ENCODE measurements around the gene CEMIP. TPM values are rescaled to one million over a fixed set of nuclear protein-coding genes. Genes with fewer than 3 reads are reported as not detected.

The CEMIP gene
- polyA plus RNA-seq, 3 donors = not detected

GRCh38 chr15:80921736-80922410 is 142.7 kb downstream of the CEMIP start:
- no peak overlapping the region for H3K9ac ChIP-seq (ENCODE audit: insufficient read depth, low read length, poor library complexity, severe bottlenecking)
- H3K4me3 ChIP-seq (replicated peaks in 1 of 3; ENCODE audit: low read depth in 2 of 3, low read length in 3 of 3) = no peak overlapping the region
- no peaks in the 10 kb centered on the region for H3K27me3 ChIP-seq (ENCODE audit: control insufficient read depth in 2 of 2, insufficient read depth in 2 of 2, low read length in 2 of 2)
- TF ChIP-seq, protein P1, sequence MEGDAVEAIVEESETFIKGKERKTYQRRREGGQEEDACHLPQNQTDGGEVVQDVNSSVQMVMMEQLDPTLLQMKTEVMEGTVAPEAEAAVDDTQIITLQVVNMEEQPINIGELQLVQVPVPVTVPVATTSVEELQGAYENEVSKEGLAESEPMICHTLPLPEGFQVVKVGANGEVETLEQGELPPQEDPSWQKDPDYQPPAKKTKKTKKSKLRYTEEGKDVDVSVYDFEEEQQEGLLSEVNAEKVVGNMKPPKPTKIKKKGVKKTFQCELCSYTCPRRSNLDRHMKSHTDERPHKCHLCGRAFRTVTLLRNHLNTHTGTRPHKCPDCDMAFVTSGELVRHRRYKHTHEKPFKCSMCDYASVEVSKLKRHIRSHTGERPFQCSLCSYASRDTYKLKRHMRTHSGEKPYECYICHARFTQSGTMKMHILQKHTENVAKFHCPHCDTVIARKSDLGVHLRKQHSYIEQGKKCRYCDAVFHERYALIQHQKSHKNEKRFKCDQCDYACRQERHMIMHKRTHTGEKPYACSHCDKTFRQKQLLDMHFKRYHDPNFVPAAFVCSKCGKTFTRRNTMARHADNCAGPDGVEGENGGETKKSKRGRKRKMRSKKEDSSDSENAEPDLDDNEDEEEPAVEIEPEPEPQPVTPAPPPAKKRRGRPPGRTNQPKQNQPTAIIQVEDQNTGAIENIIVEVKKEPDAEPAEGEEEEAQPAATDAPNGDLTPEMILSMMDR (IDR thresholded peaks at IDR 0.05) = no peak
- over 99% methylated on average over 16 of the region's 20 CpGs for WGBS (ENCODE audit: insufficient coverage)
- H3K4me1 ChIP-seq (ENCODE audit: control insufficient read depth in 1 of 2, insufficient read depth in 2 of 2, low read length in 2 of 2) = no peaks in the 10 kb centered on the region
- no peaks in the 10 kb centered on the region for H3K9me3 Mint-ChIP-seq
- intact Hi-C loops (cut with micrococcal nuclease) = no loop called here
- H3K9me3 ChIP-seq (replicated peaks in 1 of 2; ENCODE audit: control insufficient read depth in 1 of 2, insufficient read depth in 1 of 2, low read length in 2 of 2) = no peaks in the 10 kb centered on the region
- no peaks in the 10 kb centered on the region for H3K79me2 ChIP-seq (ENCODE audit: insufficient read depth, low read length)
- DNase-seq = no peak
- no peak overlapping the region for H2AFZ ChIP-seq (ENCODE audit: insufficient read depth, low read depth, low read length, poor library complexity, severe bottlenecking)
- no peaks in the 10 kb centered on the region for H3K36me3 Mint-ChIP-seq
- H3K27me3 Mint-ChIP-seq (ENCODE audit: low read depth in 3 of 3) = peaks cover 0 to 3% (median 0%) of the 10 kb centered on the region in 3 donors
- H3K27ac ChIP-seq (ENCODE audit: low read depth in 1 of 2, low read length in 2 of 2) = no peak overlapping the region
- no peak overlapping the region for H3K4me3 Mint-ChIP-seq
- no peak overlapping the region for H3K4me2 ChIP-seq (replicated peaks; ENCODE audit: extremely low read depth, low read length, poor library complexity, severe bottlenecking)
- peaks cover 5% of the 10 kb centered on the region for H3K4me1 Mint-ChIP-seq
- H3K36me3 ChIP-seq (replicated peaks in 1 of 2; ENCODE audit: control insufficient read depth in 1 of 2, insufficient read depth in 2 of 2, low read length in 2 of 2) = no peaks in the 10 kb centered on the region
- no peaks in the 10 kb centered on the region for H4K20me1 ChIP-seq (ENCODE audit: insufficient read depth, low read length)
- H3K27ac Mint-ChIP-seq = no peak overlapping the region

GRCh38 chr15:80923668-80924067 is 144.5 kb downstream of the CEMIP start:
- Mint-ChIP-seq H3K27ac (no peak overlapping the region), H3K4me1 (peaks cover 5% of the 10 kb centered on the region), H3K36me3 (no peaks in the 10 kb centered on the region), H3K9me3 (no peaks in the 10 kb centered on the region), H3K4me3 (no peak overlapping the region), H3K27me3 (ENCODE audit: low read depth in 3 of 3) (peaks cover 0 to 4% (median 2%) of the 10 kb centered on the region in 3 donors)
- H3K9me3 ChIP-seq (replicated peaks in 1 of 2; ENCODE audit: control insufficient read depth in 1 of 2, insufficient read depth in 1 of 2, low read length in 2 of 2) = no peaks in the 10 kb centered on the region
- 97% methylated on average over 6 of the region's 6 CpGs for WGBS (ENCODE audit: insufficient coverage)
- no peaks in the 10 kb centered on the region for H3K27me3 ChIP-seq (ENCODE audit: control insufficient read depth in 2 of 2, insufficient read depth in 2 of 2, low read length in 2 of 2)
- no peak for DNase-seq
- TF ChIP-seq, protein P1 (IDR thresholded peaks at IDR 0.05) = no peak
- H3K27ac ChIP-seq (ENCODE audit: low read depth in 1 of 2, low read length in 2 of 2) = no peak overlapping the region
- no peak overlapping the region for H3K4me2 ChIP-seq (replicated peaks; ENCODE audit: extremely low read depth, low read length, poor library complexity, severe bottlenecking)
- H3K4me1 ChIP-seq (ENCODE audit: control insufficient read depth in 1 of 2, insufficient read depth in 2 of 2, low read length in 2 of 2) = no peaks in the 10 kb centered on the region
- no peaks in the 10 kb centered on the region for H3K79me2 ChIP-seq (ENCODE audit: insufficient read depth, low read length)
- H4K20me1 ChIP-seq (ENCODE audit: insufficient read depth, low read length) = no peaks in the 10 kb centered on the region
- H3K9ac ChIP-seq (ENCODE audit: insufficient read depth, low read length, poor library complexity, severe bottlenecking) = no peak overlapping the region
- H3K36me3 ChIP-seq (replicated peaks in 1 of 2; ENCODE audit: control insufficient read depth in 1 of 2, insufficient read depth in 2 of 2, low read length in 2 of 2) = no peaks in the 10 kb centered on the region
- H3K4me3 ChIP-seq (replicated peaks in 1 of 3; ENCODE audit: low read depth in 2 of 3, low read length in 3 of 3) = no peak overlapping the region
- no peak overlapping the region for H2AFZ ChIP-seq (ENCODE audit: insufficient read depth, low read depth, low read length, poor library complexity, severe bottlenecking)
- intact Hi-C loops (cut with micrococcal nuclease) = no loop called here
